HG03520 (cell line): ENCODE data around the gene SFXN3.

ENCODE experiments used
- ATAC-seq: cut with Tn5 transposase; IDR thresholded peaks from one replicate; pipeline ENCODE4 v1.9.1; 2021; ENCODE audit warnings: mild to moderate bottlenecking, moderate library complexity; ENCODE audit not compliant: unreplicated experiment

The SFXN3 gene

GRCh38 chr10:101000127-101000914, 30.7 kb upstream of the SFXN3 start:
- no peak for ATAC-seq

- no peak for ATAC-seq
Measured at GRCh38 chr10:101000915-101001658, 29.9 kb upstream of the SFXN3 start.

- no peak for ATAC-seq
Measured at GRCh38 chr10:101001659-101002035, 29.4 kb upstream of the SFXN3 start.

- ATAC-seq = no peak
Measured at GRCh38 chr10:101002456-101002855, 28.6 kb upstream of the SFXN3 start.

GRCh38 chr10:101003639-101004206, 27.3 kb upstream of the SFXN3 start:
- no peak for ATAC-seq

GRCh38 chr10:101005361-101005760, 25.7 kb upstream of the SFXN3 start:
- ATAC-seq = no peak

GRCh38 chr10:101005869-101006567, 25.0 kb upstream of the SFXN3 start:
- ATAC-seq = no peak

- no peak for ATAC-seq
Measured at GRCh38 chr10:101006593-101007098, 24.4 kb upstream of the SFXN3 start.

GRCh38 chr10:101007099-101007711, 23.8 kb upstream of the SFXN3 start:
- no peak for ATAC-seq

GRCh38 chr10:101007915-101008822, 22.9 kb upstream of the SFXN3 start:
- no peak for ATAC-seq

- ATAC-seq = no peak
Measured at GRCh38 chr10:101008823-101009423, 22.1 kb upstream of the SFXN3 start.

GRCh38 chr10:101010329-101010728, 20.7 kb upstream of the SFXN3 start:
- no peak for ATAC-seq

- no peak for ATAC-seq
Measured at GRCh38 chr10:101011517-101012423, 19.3 kb upstream of the SFXN3 start.

- peak; percentile 63 for ATAC-seq
Measured at GRCh38 chr10:101012525-101013364, 18.3 kb upstream of the SFXN3 start.

GRCh38 chr10:101013365-101013825, 17.6 kb upstream of the SFXN3 start:
- no peak for ATAC-seq

- ATAC-seq = no peak
Measured at GRCh38 chr10:101014230-101014884, 16.7 kb upstream of the SFXN3 start.
